Measurements from ENCODE around the gene CD63. TPM values are rescaled to one million over a fixed set of nuclear protein-coding genes. Genes with fewer than 3 reads are reported as not detected.

CD63 gene
- total and polyA plus RNA-seq, 9 of the 15 experiments (the other 6 are each of a cell fraction or from before 2014, with no cell fraction given): 313 to 735 (median 433) TPM

DNA sequence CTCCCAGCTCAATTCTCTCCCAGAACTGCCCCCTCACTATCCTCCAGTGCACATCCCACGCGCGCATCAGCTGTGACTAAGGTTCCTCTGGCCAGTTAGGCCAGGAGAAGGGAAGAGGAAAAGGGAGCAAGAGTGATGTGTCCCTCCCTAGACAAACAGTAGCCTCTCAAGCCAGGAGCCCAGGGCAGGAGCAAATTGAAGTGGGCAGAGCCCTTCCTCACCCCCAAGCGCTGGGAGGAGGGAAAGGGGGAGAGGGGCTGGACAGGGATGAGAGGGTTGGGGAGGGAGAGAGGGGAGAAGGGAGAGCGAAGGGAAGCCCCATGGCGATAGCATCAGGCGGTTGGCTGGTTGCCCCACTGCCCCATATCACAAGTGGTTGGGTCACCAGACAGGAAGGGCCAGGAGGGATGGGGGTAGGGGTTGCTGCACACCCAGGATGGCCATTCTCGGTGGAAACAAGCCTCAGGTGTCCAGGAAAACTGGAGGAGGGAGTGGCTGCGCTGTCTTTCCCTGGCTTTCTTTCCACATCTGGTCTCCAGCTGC, 1.1 kb downstream of the CD63 start (continued):
- TF ChIP-seq ZFP1 (CRISPR knock-in tag; IDR thresholded peaks at IDR 0.05): 0 out of 2 replicates have a peak, but pooled peaks have one; percentile 8
- no peak for TF ChIP-seq ZNF780A (CRISPR knock-in tag; IDR thresholded peaks at IDR 0.05)
- TF ChIP-seq, protein P1, sequence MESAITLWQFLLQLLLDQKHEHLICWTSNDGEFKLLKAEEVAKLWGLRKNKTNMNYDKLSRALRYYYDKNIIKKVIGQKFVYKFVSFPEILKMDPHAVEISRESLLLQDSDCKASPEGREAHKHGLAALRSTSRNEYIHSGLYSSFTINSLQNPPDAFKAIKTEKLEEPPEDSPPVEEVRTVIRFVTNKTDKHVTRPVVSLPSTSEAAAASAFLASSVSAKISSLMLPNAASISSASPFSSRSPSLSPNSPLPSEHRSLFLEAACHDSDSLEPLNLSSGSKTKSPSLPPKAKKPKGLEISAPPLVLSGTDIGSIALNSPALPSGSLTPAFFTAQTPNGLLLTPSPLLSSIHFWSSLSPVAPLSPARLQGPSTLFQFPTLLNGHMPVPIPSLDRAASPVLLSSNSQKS (CRISPR knock-in tag; IDR thresholded peaks at IDR 0.05): no peak
- TF ChIP-seq MBD2 (IDR thresholded peaks at IDR 0.05; ENCODE audit: borderline replicate concordance, low read depth): no peak
- TF ChIP-seq MYC (IDR thresholded peaks at IDR 0.05; ENCODE audit: low read depth, low read length): peak; percentile 31; the same call in 1 of the 2 replicates
- TF ChIP-seq MYC (CRISPR knock-in tag; IDR thresholded peaks at IDR 0.05; ENCODE audit: borderline replicate concordance, low read depth): no peak
- TF ChIP-seq, protein P2, sequence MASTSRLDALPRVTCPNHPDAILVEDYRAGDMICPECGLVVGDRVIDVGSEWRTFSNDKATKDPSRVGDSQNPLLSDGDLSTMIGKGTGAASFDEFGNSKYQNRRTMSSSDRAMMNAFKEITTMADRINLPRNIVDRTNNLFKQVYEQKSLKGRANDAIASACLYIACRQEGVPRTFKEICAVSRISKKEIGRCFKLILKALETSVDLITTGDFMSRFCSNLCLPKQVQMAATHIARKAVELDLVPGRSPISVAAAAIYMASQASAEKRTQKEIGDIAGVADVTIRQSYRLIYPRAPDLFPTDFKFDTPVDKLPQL (IDR thresholded peaks at IDR 0.05; ENCODE audit: extremely low read depth, insufficient read length): no peak
- no peak for TF ChIP-seq HMG20B (CRISPR knock-in tag; IDR thresholded peaks at IDR 0.05)
- peak; percentile 38; the same call in 1 of the 2 replicates for TF ChIP-seq GATA2 (CRISPR knock-in tag; IDR thresholded peaks at IDR 0.05)
- TF ChIP-seq ZNF77 (CRISPR knock-in tag; IDR thresholded peaks at IDR 0.05): no peak
- TF ChIP-seq NCOA4 (IDR thresholded peaks at IDR 0.05; ENCODE audit: partially characterized antibody): no peak
- TF ChIP-seq ZNF217 (CRISPR knock-in tag; IDR thresholded peaks at IDR 0.05): no peak
- TF ChIP-seq, protein P3, sequence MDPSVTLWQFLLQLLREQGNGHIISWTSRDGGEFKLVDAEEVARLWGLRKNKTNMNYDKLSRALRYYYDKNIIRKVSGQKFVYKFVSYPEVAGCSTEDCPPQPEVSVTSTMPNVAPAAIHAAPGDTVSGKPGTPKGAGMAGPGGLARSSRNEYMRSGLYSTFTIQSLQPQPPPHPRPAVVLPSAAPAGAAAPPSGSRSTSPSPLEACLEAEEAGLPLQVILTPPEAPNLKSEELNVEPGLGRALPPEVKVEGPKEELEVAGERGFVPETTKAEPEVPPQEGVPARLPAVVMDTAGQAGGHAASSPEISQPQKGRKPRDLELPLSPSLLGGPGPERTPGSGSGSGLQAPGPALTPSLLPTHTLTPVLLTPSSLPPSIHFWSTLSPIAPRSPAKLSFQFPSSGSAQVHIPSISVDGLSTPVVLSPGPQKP (CRISPR knock-in tag; IDR thresholded peaks at IDR 0.05): no peak
- TF ChIP-seq, protein P4, sequence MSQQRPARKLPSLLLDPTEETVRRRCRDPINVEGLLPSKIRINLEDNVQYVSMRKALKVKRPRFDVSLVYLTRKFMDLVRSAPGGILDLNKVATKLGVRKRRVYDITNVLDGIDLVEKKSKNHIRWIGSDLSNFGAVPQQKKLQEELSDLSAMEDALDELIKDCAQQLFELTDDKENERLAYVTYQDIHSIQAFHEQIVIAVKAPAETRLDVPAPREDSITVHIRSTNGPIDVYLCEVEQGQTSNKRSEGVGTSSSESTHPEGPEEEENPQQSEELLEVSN (IDR thresholded peaks at IDR 0.05; ENCODE audit: borderline replicate concordance in 1 of 2, extremely low read depth in 1 of 2, insufficient read depth in 1 of 2, insufficient read length in 1 of 2, low read depth in 1 of 2, low read length in 1 of 2, poor library complexity in 1 of 2, severe bottlenecking in 1 of 2): no peak
- peak; percentile 42; the same call in 1 of the 2 replicates for TF ChIP-seq OTX1 (CRISPR knock-in tag; IDR thresholded peaks at IDR 0.05)
- TF ChIP-seq, protein P5, sequence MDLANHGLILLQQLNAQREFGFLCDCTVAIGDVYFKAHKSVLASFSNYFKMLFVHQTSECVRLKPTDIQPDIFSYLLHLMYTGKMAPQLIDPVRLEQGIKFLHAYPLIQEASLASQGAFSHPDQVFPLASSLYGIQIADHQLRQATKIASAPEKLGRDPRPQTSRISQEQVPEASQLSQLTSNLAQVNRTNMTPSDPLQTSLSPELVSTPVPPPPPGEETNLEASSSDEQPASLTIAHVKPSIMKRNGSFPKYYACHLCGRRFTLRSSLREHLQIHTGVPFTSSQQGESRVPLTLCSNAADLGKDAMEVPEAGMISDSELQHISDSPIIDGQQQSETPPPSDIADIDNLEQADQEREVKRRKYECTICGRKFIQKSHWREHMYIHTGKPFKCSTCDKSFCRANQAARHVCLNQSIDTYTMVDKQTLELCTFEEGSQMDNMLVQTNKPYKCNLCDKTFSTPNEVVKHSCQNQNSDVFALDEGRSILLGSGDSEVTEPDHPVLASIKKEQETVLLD (IDR thresholded peaks at IDR 0.05): 0 out of 2 replicates have a peak, but pooled peaks have one; percentile 17
- TF ChIP-seq JUNB (CRISPR knock-in tag; conservative IDR thresholded peaks at IDR 0.05): no peak
- no peak for TF ChIP-seq CHD1 (IDR thresholded peaks at IDR 0.05; ENCODE audit: low read length)
- TF ChIP-seq, protein P6, sequence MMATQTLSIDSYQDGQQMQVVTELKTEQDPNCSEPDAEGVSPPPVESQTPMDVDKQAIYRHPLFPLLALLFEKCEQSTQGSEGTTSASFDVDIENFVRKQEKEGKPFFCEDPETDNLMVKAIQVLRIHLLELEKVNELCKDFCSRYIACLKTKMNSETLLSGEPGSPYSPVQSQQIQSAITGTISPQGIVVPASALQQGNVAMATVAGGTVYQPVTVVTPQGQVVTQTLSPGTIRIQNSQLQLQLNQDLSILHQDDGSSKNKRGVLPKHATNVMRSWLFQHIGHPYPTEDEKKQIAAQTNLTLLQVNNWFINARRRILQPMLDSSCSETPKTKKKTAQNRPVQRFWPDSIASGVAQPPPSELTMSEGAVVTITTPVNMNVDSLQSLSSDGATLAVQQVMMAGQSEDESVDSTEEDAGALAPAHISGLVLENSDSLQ (IDR thresholded peaks at IDR 0.05): no peak
- peak; percentile 62; the same call in 1 of the 2 replicates for TF ChIP-seq ELF4 (CRISPR knock-in tag; IDR thresholded peaks at IDR 0.05)
- no peak for TF ChIP-seq PCBP2 (IDR thresholded peaks at IDR 0.05; ENCODE audit: low read depth, low read length, poor library complexity, severe bottlenecking)
- no peak for TF ChIP-seq ZNF165 (CRISPR knock-in tag; IDR thresholded peaks at IDR 0.05; ENCODE audit: borderline replicate concordance)
- TF ChIP-seq SMAD3 (CRISPR knock-in tag; conservative IDR thresholded peaks at IDR 0.05): no peak

Measured in K562 (cell line).